Central memory CD8-positive, alpha-beta T cell (primary cell): Measurements from ENCODE around the gene AP2S1.

Experiments used
- ATAC-seq: fragments of 150-1000 bp; cut with Tn5 transposase; replicated peaks from 2 replicates; pipeline ENCODE4 v1.10.0; 2022; ENCODE audit warnings: mild to moderate bottlenecking, moderate FRiP score, moderate number of reproducible peaks; ENCODE audit not compliant: poor library complexity, severe bottlenecking; ENCODE audit errors: extremely low read depth
- DNase-seq, 2 donors: peaks; one replicate each; pipeline ENCODE4 v3.0.0; 2021; ENCODE audit warnings: low spot score in 2 of 2
- H3K27ac Mint-ChIP-seq: one replicate; pipeline ENCODE4 v1.8.0; 2022; ENCODE audit warnings: low read depth, mild to moderate bottlenecking, moderate library complexity, mixed read lengths
- H3K27me3 Mint-ChIP-seq: one replicate; pipeline ENCODE4 v1.8.0; 2022; ENCODE audit warnings: mixed read lengths
- H3K36me3 Mint-ChIP-seq: one replicate; pipeline ENCODE4 v1.8.0; 2022; ENCODE audit warnings: mild to moderate bottlenecking, moderate library complexity, mixed read lengths; ENCODE audit not compliant: insufficient read depth
- H3K4me1 Mint-ChIP-seq: one replicate; pipeline ENCODE4 v1.8.0; 2022; ENCODE audit warnings: mixed read lengths
- H3K4me3 Mint-ChIP-seq: one replicate; pipeline ENCODE4 v1.8.0; 2022; ENCODE audit warnings: mild to moderate bottlenecking, moderate library complexity, mixed read lengths
- H3K9me3 Mint-ChIP-seq: one replicate; pipeline ENCODE4 v1.8.0; 2022; ENCODE audit warnings: mixed read lengths

Gene AP2S1

GRCh38 chr19:46803555-46803954 lies 47.1 kb downstream of the AP2S1 start:
- Mint-ChIP-seq H3K9me3 (no peaks in the 10 kb centered on the region), H3K36me3 (no peaks in the 10 kb centered on the region), H3K27ac (no peak overlapping the region), H3K4me1 (no peaks in the 10 kb centered on the region), H3K4me3 (no peak overlapping the region), H3K27me3 (no peaks in the 10 kb centered on the region)
- no peak for ATAC-seq
- no peak for DNase-seq

- Mint-ChIP-seq H3K36me3 (no peaks in the 10 kb centered on the region), H3K4me1 (no peaks in the 10 kb centered on the region), H3K27ac (no peak overlapping the region), H3K9me3 (no peaks in the 10 kb centered on the region), H3K27me3 (no peaks in the 10 kb centered on the region), H3K4me3 (no peak overlapping the region)
- ATAC-seq = no peak
- no peak for DNase-seq
These were observed 48.5 kb downstream of the AP2S1 start for GRCh38 chr19:46802152-46802551.

- H3K36me3 Mint-ChIP-seq = no peaks in the 10 kb centered on the region
- H3K4me1 Mint-ChIP-seq = no peaks in the 10 kb centered on the region
- no peak overlapping the region for H3K27ac Mint-ChIP-seq
- H3K9me3 Mint-ChIP-seq = no peaks in the 10 kb centered on the region
- no peak for ATAC-seq
- no peak for DNase-seq
- no peaks in the 10 kb centered on the region for H3K27me3 Mint-ChIP-seq
- no peak overlapping the region for H3K4me3 Mint-ChIP-seq
These were observed 51.9 kb downstream of the AP2S1 start for GRCh38 chr19:46798713-46799112.

- no peak for ATAC-seq
- Mint-ChIP-seq H3K4me3 (no peak overlapping the region), H3K27me3 (no peaks in the 10 kb centered on the region), H3K36me3 (no peaks in the 10 kb centered on the region), H3K27ac (no peak overlapping the region), H3K4me1 (no peaks in the 10 kb centered on the region), H3K9me3 (no peaks in the 10 kb centered on the region)
- no peak for DNase-seq
These were observed 52.8 kb downstream of the AP2S1 start for GRCh38 chr19:46797881-46798280.

GRCh38 chr19:46791944-46792343 lies 58.7 kb downstream of the AP2S1 start:
- H3K4me1 Mint-ChIP-seq = peaks cover 17% of the 10 kb centered on the region
- no peaks in the 10 kb centered on the region for H3K9me3 Mint-ChIP-seq
- no peaks in the 10 kb centered on the region for H3K27me3 Mint-ChIP-seq
- ATAC-seq (peak; percentile 26), DNase-seq (no peak)
- peaks cover 8% of the 10 kb centered on the region for H3K36me3 Mint-ChIP-seq
- no peak overlapping the region for H3K4me3 Mint-ChIP-seq
- H3K27ac Mint-ChIP-seq = no peak overlapping the region

- peaks cover 43% of the 10 kb centered on the region for H3K4me1 Mint-ChIP-seq
- DNase-seq (no peak), ATAC-seq (no peak)
- H3K27ac Mint-ChIP-seq = no peak overlapping the region
- peaks cover 18% of the 10 kb centered on the region for H3K36me3 Mint-ChIP-seq
- H3K4me3 Mint-ChIP-seq = no peak overlapping the region
- no peaks in the 10 kb centered on the region for H3K27me3 Mint-ChIP-seq
- no peaks in the 10 kb centered on the region for H3K9me3 Mint-ChIP-seq
These were observed 61.3 kb downstream of the AP2S1 start for GRCh38 chr19:46789371-46789770.

- H3K27ac Mint-ChIP-seq = peak overlapping the region; percentile 96
- no peaks in the 10 kb centered on the region for H3K27me3 Mint-ChIP-seq
- peak overlapping the region; percentile 96 for H3K4me3 Mint-ChIP-seq
- peaks cover 47% of the 10 kb centered on the region for H3K4me1 Mint-ChIP-seq
- H3K36me3 Mint-ChIP-seq = peaks cover 20% of the 10 kb centered on the region
- ATAC-seq (no peak), DNase-seq (no peak)
- H3K9me3 Mint-ChIP-seq = no peaks in the 10 kb centered on the region
These were observed 61.7 kb downstream of the AP2S1 start for GRCh38 chr19:46788968-46789338.

- peak within 1 kb of the TSS; percentile 96 for H3K27ac Mint-ChIP-seq
- H3K27me3 Mint-ChIP-seq = no peaks in the 10 kb centered on the region
- ATAC-seq = peak; percentile 70
- peak; percentile 89 to 95 for DNase-seq
- peak within 1 kb of the TSS; percentile 96 for H3K4me3 Mint-ChIP-seq
- H3K36me3 Mint-ChIP-seq = peaks cover 22% of the 10 kb centered on the region
- no peaks in the 10 kb centered on the region for H3K9me3 Mint-ChIP-seq
- peaks cover 52% of the 10 kb centered on the region for H3K4me1 Mint-ChIP-seq
These were observed 62.2 kb downstream of the AP2S1 start, which contains the start of gene SLC1A5 for GRCh38 chr19:46788262-46788967. Gene SLC1A5, minus strand, starts transcription at chr19:46788594. Its CDS starts 629 bp downstream, at chr19:46787965.
